Activated CD8-positive, alpha-beta T cell treated with anti-CD3 and anti-CD28 coated beads for 36 hours (primary cell): ENCODE data around the gene SYT12. TPM values are rescaled to one million over a fixed set of nuclear protein-coding genes. Genes with fewer than 3 reads are reported as not detected.

Source experiments
- ATAC-seq: fragments of 200-7000 bp; cut with Tn5 transposase; one replicate; pipeline ENCODE4 v1.10.0; 2021; ENCODE audit warnings: mild to moderate bottlenecking, moderate library complexity
- CTCF ChIA-PET: fragments of 350-600 bp; sonication (Branson Sonifier 250); formaldehyde crosslinking; loops from one replicate; lab custom pipeline; 2021; ENCODE audit warnings: antibody characterized with exemption; lab: Charles Lee
- POLR2A ChIA-PET: fragments of 350-600 bp; sonication (Branson Sonifier 250); formaldehyde crosslinking; loops from one replicate; lab custom pipeline; 2021; ENCODE audit warnings: antibody characterized with exemption; lab: Charles Lee
- DNase-seq: peaks from one replicate; pipeline ENCODE4 v3.0.0-alpha.2; 2020
- H3K27ac Mint-ChIP-seq: one replicate; pipeline ENCODE4 v1.8.0; 2021; ENCODE audit warnings: mild to moderate bottlenecking, mixed read lengths
- H3K27me3 Mint-ChIP-seq: one replicate; pipeline ENCODE4 v1.8.0; 2021; ENCODE audit warnings: mixed read lengths
- H3K36me3 Mint-ChIP-seq: one replicate; pipeline ENCODE4 v1.8.0; 2021; ENCODE audit warnings: low read depth, mixed read lengths
- H3K4me1 Mint-ChIP-seq: one replicate; pipeline ENCODE4 v1.8.0; 2021; ENCODE audit warnings: low read depth, mixed read lengths
- H3K4me3 Mint-ChIP-seq: one replicate; pipeline ENCODE4 v1.8.0; 2021; ENCODE audit warnings: mild to moderate bottlenecking, moderate library complexity, mixed read lengths
- H3K9me3 Mint-ChIP-seq: one replicate; pipeline ENCODE4 v1.8.0; 2021; ENCODE audit warnings: mixed read lengths
- intact Hi-C: fragments of 100-400 bp; cut with micrococcal nuclease; formaldehyde crosslinking; loops from one replicate; pipeline ENCODE4 v1.10.0; 2022
- total RNA-seq, 2 experiments: library from RNA; stranded (reverse); gene quantifications; one replicate each; pipeline ENCODE4 v1.2.3, GENCODE V29; 2021
- TF ChIP-seq, protein P1 (sequence below): fragments of 200-600 bp; IDR thresholded peaks from one replicate; pipeline ENCODE4 v1.8.0; 2022; ENCODE audit warnings: antibody characterized with exemption, mild to moderate bottlenecking

The SYT12 gene
- total RNA-seq, 2 experiments from 2014 or later: not detected

DNA sequence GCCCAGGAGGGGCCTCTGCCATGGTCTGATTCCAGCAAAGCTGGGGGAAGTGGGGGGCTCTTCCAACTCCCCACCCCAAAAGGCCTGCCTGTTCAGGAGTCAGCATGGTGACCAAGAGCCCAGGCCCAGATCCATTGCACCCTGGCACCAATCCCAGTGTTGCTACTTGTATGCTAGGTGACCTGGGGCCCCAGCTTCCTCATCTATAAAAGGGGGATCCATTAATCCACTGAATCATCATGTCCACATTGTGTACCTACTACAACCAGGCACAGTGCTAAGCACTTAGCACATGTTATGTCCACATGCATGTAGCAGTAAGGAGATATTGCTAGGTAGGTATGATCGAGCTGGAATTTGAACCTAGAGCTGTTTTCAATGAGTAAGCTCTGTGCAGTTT lies 2.0 kb downstream of the SYT12 start:
- Mint-ChIP-seq H3K27me3 (peaks cover 49% of the 10 kb centered on the region), H3K36me3 (no peaks in the 10 kb centered on the region), H3K9me3 (no peaks in the 10 kb centered on the region), H3K4me1 (peaks cover 29% of the 10 kb centered on the region), H3K4me3 (no peak overlapping the region), H3K27ac (no peak overlapping the region)
- DNase-seq (no peak), ATAC-seq (no peak)
- ChIA-PET CTCF (no interaction called here), POLR2A (no interaction called here)
- TF ChIP-seq, protein P1, sequence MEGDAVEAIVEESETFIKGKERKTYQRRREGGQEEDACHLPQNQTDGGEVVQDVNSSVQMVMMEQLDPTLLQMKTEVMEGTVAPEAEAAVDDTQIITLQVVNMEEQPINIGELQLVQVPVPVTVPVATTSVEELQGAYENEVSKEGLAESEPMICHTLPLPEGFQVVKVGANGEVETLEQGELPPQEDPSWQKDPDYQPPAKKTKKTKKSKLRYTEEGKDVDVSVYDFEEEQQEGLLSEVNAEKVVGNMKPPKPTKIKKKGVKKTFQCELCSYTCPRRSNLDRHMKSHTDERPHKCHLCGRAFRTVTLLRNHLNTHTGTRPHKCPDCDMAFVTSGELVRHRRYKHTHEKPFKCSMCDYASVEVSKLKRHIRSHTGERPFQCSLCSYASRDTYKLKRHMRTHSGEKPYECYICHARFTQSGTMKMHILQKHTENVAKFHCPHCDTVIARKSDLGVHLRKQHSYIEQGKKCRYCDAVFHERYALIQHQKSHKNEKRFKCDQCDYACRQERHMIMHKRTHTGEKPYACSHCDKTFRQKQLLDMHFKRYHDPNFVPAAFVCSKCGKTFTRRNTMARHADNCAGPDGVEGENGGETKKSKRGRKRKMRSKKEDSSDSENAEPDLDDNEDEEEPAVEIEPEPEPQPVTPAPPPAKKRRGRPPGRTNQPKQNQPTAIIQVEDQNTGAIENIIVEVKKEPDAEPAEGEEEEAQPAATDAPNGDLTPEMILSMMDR: no peak
- intact Hi-C loops: no loop called here

DNA sequence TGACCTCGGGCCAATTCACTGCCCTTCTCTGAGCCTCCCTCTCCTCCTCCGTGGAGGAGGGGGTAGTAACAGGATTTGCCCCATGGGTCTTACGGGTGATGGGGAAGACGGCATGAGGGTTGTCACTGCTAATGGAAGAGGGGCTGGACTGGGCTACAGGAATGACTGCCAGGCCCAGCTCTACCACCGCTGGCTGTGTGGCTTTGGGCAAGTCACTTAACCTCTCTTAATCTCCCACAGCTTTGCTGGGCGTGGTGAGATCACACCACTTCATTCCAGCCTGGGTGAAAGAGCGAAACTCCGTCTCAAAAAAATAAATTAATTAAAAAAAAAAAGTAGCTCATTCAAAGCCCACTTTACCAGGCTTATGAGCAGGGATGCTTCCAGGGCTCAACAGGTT lies 2.8 kb downstream of the SYT12 start:
- Mint-ChIP-seq H3K36me3 (no peaks in the 10 kb centered on the region), H3K4me1 (peaks cover 29% of the 10 kb centered on the region), H3K27me3 (peaks cover 47% of the 10 kb centered on the region), H3K27ac (no peak overlapping the region), H3K9me3 (no peaks in the 10 kb centered on the region), H3K4me3 (no peak overlapping the region)
- CTCF ChIA-PET: no interaction called here
- ATAC-seq (no peak), DNase-seq (no peak)
- POLR2A ChIA-PET: no interaction called here
- TF ChIP-seq, protein P1: no peak
- intact Hi-C loops: no loop called here

DNA sequence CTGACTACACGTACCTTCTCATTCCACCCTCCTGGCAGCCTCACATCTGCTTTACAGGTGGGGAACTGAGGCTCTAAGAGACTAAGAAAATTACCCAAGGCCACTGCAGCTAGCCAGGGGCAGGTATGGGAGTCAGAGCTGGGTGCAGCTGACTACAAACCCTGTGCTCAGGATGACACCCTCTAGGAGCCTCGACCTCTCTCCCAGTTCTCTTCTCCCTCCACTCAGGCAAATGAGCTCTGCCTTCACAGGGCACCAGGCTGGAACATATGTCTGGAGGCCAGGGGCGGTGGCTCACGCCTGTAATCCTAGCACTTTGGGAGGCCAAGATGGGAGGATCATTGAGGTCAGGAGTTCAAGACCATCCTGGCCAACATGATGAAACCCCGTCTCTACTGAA lies 4.0 kb downstream of the SYT12 start:
- Mint-ChIP-seq H3K9me3 (no peaks in the 10 kb centered on the region), H3K4me3 (no peak overlapping the region)

DNA sequence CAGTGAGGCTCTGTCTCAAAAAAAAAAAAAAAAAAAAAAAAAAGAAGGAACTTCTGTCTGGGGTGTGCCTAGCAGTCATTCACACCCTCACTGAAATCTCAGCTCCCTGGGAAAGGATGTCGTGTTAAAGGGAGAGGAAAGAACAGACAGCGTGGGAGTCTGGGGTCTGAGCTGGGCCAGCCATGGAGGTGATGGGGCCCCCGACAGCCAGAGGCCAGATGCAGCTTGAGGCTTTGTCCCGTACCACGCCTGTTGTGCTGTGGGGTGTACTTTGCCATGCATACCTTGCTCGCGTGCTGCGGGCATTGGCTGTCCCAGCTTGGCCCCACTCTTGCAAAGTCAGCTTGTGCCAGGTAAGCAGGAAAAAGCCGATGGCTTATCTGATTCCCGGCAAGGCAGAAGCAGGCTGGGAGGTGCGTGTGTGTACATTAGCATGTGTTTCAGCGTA lies 4.6 kb downstream of the SYT12 start:
- ChIA-PET CTCF (interaction anchor here (0.9 kb wide), 2 partner anchors 11 to 17 kb away, joined by 3 to 4 read pairs; no protein-coding TSS in a partner anchor), POLR2A (no interaction called here)
- Mint-ChIP-seq H3K9me3 (no peaks in the 10 kb centered on the region), H3K27me3 (peaks cover 47% of the 10 kb centered on the region), H3K27ac (no peak overlapping the region), H3K4me3 (no peak overlapping the region), H3K4me1 (peaks cover 23% of the 10 kb centered on the region), H3K36me3 (no peaks in the 10 kb centered on the region)
- intact Hi-C loops: no loop called here
- TF ChIP-seq, protein P1: no peak
- no peak for ATAC-seq
- DNase-seq: no peak

More for the DNA sequence above, 4.0 kb downstream of the SYT12 start:
- TF ChIP-seq, protein P1: no peak
- POLR2A ChIA-PET: no interaction called here
- CTCF ChIA-PET: interaction anchor here (0.9 kb wide), 1 partner anchor 11 kb away, joined by 4 read pairs; no protein-coding TSS in a partner anchor
- ATAC-seq (no peak), DNase-seq (no peak)
- peaks cover 51% of the 10 kb centered on the region for H3K27me3 Mint-ChIP-seq
- H3K4me1 Mint-ChIP-seq: peaks cover 29% of the 10 kb centered on the region
- intact Hi-C loops: no loop called here
- H3K36me3 Mint-ChIP-seq: no peaks in the 10 kb centered on the region
- H3K27ac Mint-ChIP-seq: no peak overlapping the region

DNA sequence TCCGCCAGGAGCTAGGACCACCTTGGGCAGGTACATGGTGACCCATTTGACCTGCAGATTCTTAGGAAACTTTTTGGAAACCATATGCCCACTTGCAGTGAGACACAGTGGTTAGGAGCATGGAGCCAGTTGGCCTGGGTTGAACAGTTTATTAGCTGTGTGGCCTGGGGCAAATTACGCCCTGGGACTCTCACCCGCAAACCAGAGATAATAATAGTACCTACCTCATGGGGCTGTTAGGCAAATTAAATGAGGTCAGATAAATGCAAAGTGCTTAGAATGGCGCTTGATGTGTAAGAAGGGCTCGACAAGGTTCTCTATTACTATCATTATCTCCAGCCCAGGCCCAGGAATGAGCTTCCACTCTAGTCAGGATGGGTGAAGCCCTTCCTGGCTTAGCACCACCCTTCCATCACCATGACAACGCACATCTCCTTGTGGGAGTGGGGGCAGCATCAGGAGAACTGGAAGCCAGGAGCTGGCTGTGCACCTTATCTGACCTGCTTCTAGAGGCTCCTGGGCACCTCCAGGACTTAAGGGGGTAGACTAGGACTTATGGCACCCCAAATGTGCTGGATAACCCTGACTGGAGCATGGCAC lies 5.1 kb downstream of the SYT12 start:
- TF ChIP-seq, protein P1: no peak
- intact Hi-C loops: no loop called here
- DNase-seq (no peak), ATAC-seq (no peak)
- ChIA-PET CTCF (interaction anchor here (0.9 kb wide), 2 partner anchors 12 to 17 kb away, joined by 3 to 4 read pairs; no protein-coding TSS in a partner anchor), POLR2A (no interaction called here)
- Mint-ChIP-seq H3K27ac (no peak overlapping the region), H3K27me3 (peaks cover 46% of the 10 kb centered on the region), H3K36me3 (no peaks in the 10 kb centered on the region), H3K4me3 (no peak overlapping the region), H3K9me3 (no peaks in the 10 kb centered on the region), H3K4me1 (peaks cover 21% of the 10 kb centered on the region)
